Fibroblast of villous mesenchyme (primary cell): ENCODE measurements around the gene KRTAP10-2. TPM values are rescaled to one million over a fixed set of nuclear protein-coding genes. Genes with fewer than 3 reads are reported as not detected.

Source experiments
- DNase-seq: peaks from one replicate; pipeline ENCODE4 v3.0.0-alpha.2; 2010; ENCODE audit warnings: low read depth
- H3K4me3 ChIP-seq: 2 replicates; pipeline ENCODE4 v1.5.1; 2011; ENCODE audit warnings: low read depth, mild to moderate bottlenecking, low read length
- CTCF ChIP-seq: IDR thresholded peaks from 2 replicates; pipeline ENCODE4 v1.5.1; 2012; ENCODE audit warnings: low read depth, mild to moderate bottlenecking, low read length; ENCODE audit not compliant: insufficient read depth
- total RNA-seq: library from RNA; depleted of rRNA; stranded (reverse); fragments of >200 nt; gene quantifications from 2 replicates; pipeline ENCODE4 v1.2.3, GENCODE V29; 2012

The KRTAP10-2 gene
- total RNA-seq, 1 donor: not detected

- no peak for TF ChIP-seq CTCF
- no peak overlapping the region for H3K4me3 ChIP-seq
- DNase-seq: no peak
Measured at GRCh38 chr21:44525391-44526095, 25.8 kb downstream of the KRTAP10-2 start.

- DNase-seq: no peak
Measured at GRCh38 chr21:44524414-44525371, 26.6 kb downstream of the KRTAP10-2 start.

GRCh38 chr21:44523567-44524413 is 27.5 kb downstream of the KRTAP10-2 start:
- TF ChIP-seq CTCF: no peak
- no peak overlapping the region for H3K4me3 ChIP-seq
- DNase-seq: no peak

More at GRCh38 chr21:44524414-44525371, 26.6 kb downstream of the KRTAP10-2 start:
- H3K4me3 ChIP-seq: no peak overlapping the region
- no peak for TF ChIP-seq CTCF

- no peak overlapping the region for H3K4me3 ChIP-seq
- DNase-seq: no peak
- no peak for TF ChIP-seq CTCF
Measured at GRCh38 chr21:44522753-44523204, 28.5 kb downstream of the KRTAP10-2 start.

GRCh38 chr21:44521928-44522752 is 29.2 kb downstream of the KRTAP10-2 start:
- no peak overlapping the region for H3K4me3 ChIP-seq
- DNase-seq: no peak
- TF ChIP-seq CTCF: no peak
